Suprapubic skin (tissue), 4 donors: ENCODE data around the gene LRRC7. TPM values are rescaled to one million over a fixed set of nuclear protein-coding genes. Genes with fewer than 3 reads are reported as not detected.

Experiments
- DNase-seq, 2 donors: peaks; one replicate each; pipeline ENCODE4 v3.0.0-alpha.2; 2019; ENCODE audit warnings: low spot score in 2 of 2
- H3K27ac ChIP-seq: fragments of 200-600 bp; sonication (generic); one replicate; pipeline ENCODE4 v1.5.1; 2019
- H3K27me3 ChIP-seq: fragments of 200-600 bp; sonication (generic); one replicate; pipeline ENCODE4 v1.5.1; 2019
- H3K36me3 ChIP-seq: fragments of 200-600 bp; sonication (generic); one replicate; pipeline ENCODE4 v1.5.1; 2019
- H3K4me1 ChIP-seq: fragments of 200-600 bp; sonication (generic); one replicate; pipeline ENCODE4 v1.5.1; 2019
- H3K4me3 ChIP-seq: fragments of 200-600 bp; sonication (generic); one replicate; pipeline ENCODE4 v1.5.1; 2019; ENCODE audit warnings: mild to moderate bottlenecking
- H3K9me3 ChIP-seq: fragments of 200-600 bp; sonication (generic); one replicate; pipeline ENCODE4 v1.5.1; 2019
- CTCF ChIP-seq, 2 donors: fragments of 200-600 bp in 1 of 2; fragments of 450-650 bp in 1 of 2; sonication (generic) in 1 of 2; IDR thresholded peaks; one replicate each; pipeline ENCODE4 v1.5.1; 2016 to 2019; ENCODE audit warnings: antibody characterized with exemption in 2 of 2, mild to moderate bottlenecking in 1 of 2, moderate library complexity in 1 of 2
- EP300 ChIP-seq: sonication (generic); formaldehyde crosslinking; IDR thresholded peaks from one replicate; pipeline ENCODE4 v1.6.1; 2017; ENCODE audit warnings: antibody characterized with exemption
- POLR2A ChIP-seq, 2 donors: fragments of 450-650 bp; IDR thresholded peaks; one replicate each; pipeline ENCODE4 v1.6.1; 2017; ENCODE audit warnings: antibody characterized with exemption in 2 of 2, mild to moderate bottlenecking in 2 of 2, moderate library complexity in 2 of 2
- POLR2AphosphoS5 ChIP-seq, 3 donors: sonication (generic); formaldehyde crosslinking; IDR thresholded peaks; one replicate each; pipeline ENCODE4 v1.6.1; 2017; ENCODE audit warnings: antibody characterized with exemption in 3 of 3
- WGBS: methylation state at CpG from one replicate; pipeline ENCODE4 v1.1.5; 2018; 5-methylcytosine and 5-hydroxymethylcytosine counted together
- total RNA-seq, 4 donors: library from RNA; depleted of rRNA; stranded (reverse); fragments of >200 nt; gene quantifications; one replicate each; pipeline ENCODE4 v1.1.0, GENCODE V29; 2016

LRRC7 gene
- total RNA-seq, 4 donors from 2014 or later, result 0.24 to 0.98 (median 0.47) TPM

GRCh38 chr1:69834336-69834735, 266.6 kb downstream of the LRRC7 start:
- Histone ChIP-seq H3K4me3 (no peak overlapping the region), H3K27ac (no peak overlapping the region), H3K27me3 (no peaks in the 10 kb centered on the region), H3K4me1 (no peaks in the 10 kb centered on the region), H3K36me3 (no peaks in the 10 kb centered on the region), H3K9me3 (no peaks in the 10 kb centered on the region)
- TF ChIP-seq CTCF (IDR thresholded peaks at IDR 0.05) (no peak), EP300 (no peak), POLR2AphosphoS5 (IDR thresholded peaks at IDR 0.05) (no peak), POLR2A (IDR thresholded peaks at IDR 0.05) (no peak)
- WGBS, result 60% methylated on average over 2 of the region's 2 CpGs
- DNase-seq, result no peak

- Histone ChIP-seq H3K36me3 (no peaks in the 10 kb centered on the region), H3K9me3 (no peaks in the 10 kb centered on the region), H3K4me1 (no peaks in the 10 kb centered on the region), H3K27ac (no peak overlapping the region), H3K27me3 (no peaks in the 10 kb centered on the region), H3K4me3 (no peak overlapping the region)
- TF ChIP-seq POLR2AphosphoS5 (IDR thresholded peaks at IDR 0.05), result no peak
- no peak for TF ChIP-seq POLR2A (IDR thresholded peaks at IDR 0.05)
- no peak for TF ChIP-seq CTCF (IDR thresholded peaks at IDR 0.05)
- TF ChIP-seq EP300, result no peak
- WGBS, result 91% methylated on average over 2 of the region's 2 CpGs
- no peak for DNase-seq
These were observed 268.2 kb downstream of the LRRC7 start for GRCh38 chr1:69835955-69836354.

- Histone ChIP-seq H3K9me3 (no peaks in the 10 kb centered on the region), H3K27ac (no peak overlapping the region), H3K4me3 (no peak overlapping the region), H3K4me1 (no peaks in the 10 kb centered on the region), H3K36me3 (no peaks in the 10 kb centered on the region), H3K27me3 (no peaks in the 10 kb centered on the region)
- 91% methylated on average over 1 of the region's 1 CpG for WGBS
- no peak for DNase-seq
- TF ChIP-seq POLR2A (IDR thresholded peaks at IDR 0.05), result no peak
- no peak for TF ChIP-seq POLR2AphosphoS5 (IDR thresholded peaks at IDR 0.05)
- TF ChIP-seq CTCF (IDR thresholded peaks at IDR 0.05), result no peak
- TF ChIP-seq EP300, result no peak
These were observed 269.4 kb downstream of the LRRC7 start for GRCh38 chr1:69836971-69837636.

GRCh38 chr1:69842326-69842725, 274.6 kb downstream of the LRRC7 start:
- 62% methylated on average over 1 of the region's 1 CpG for WGBS
- TF ChIP-seq EP300 (no peak), POLR2A (IDR thresholded peaks at IDR 0.05) (no peak), POLR2AphosphoS5 (IDR thresholded peaks at IDR 0.05) (no peak), CTCF (IDR thresholded peaks at IDR 0.05) (no peak)
- no peak for DNase-seq

GRCh38 chr1:69845655-69846054, 277.9 kb downstream of the LRRC7 start:
- WGBS, result 97% methylated on average over 1 of the region's 1 CpG
- H3K27ac ChIP-seq, result no peak overlapping the region
- no peak overlapping the region for H3K4me3 ChIP-seq
- H3K9me3 ChIP-seq, result no peaks in the 10 kb centered on the region
- no peaks in the 10 kb centered on the region for H3K27me3 ChIP-seq
- no peak for TF ChIP-seq CTCF (IDR thresholded peaks at IDR 0.05)
- no peak for TF ChIP-seq POLR2AphosphoS5 (IDR thresholded peaks at IDR 0.05)
- no peak for TF ChIP-seq POLR2A (IDR thresholded peaks at IDR 0.05)
- no peak for TF ChIP-seq EP300
- H3K4me1 ChIP-seq, result no peaks in the 10 kb centered on the region
- H3K36me3 ChIP-seq, result no peaks in the 10 kb centered on the region
- DNase-seq, result no peak

More at GRCh38 chr1:69842326-69842725, 274.6 kb downstream of the LRRC7 start:
- no peaks in the 10 kb centered on the region for H3K36me3 ChIP-seq
- no peak overlapping the region for H3K27ac ChIP-seq
- H3K4me3 ChIP-seq, result no peak overlapping the region
- no peaks in the 10 kb centered on the region for H3K27me3 ChIP-seq
- no peaks in the 10 kb centered on the region for H3K4me1 ChIP-seq
- no peaks in the 10 kb centered on the region for H3K9me3 ChIP-seq
